HG03558 (cell line): ENCODE data around the gene PTPRJ.

Source experiments
- ATAC-seq: cut with Tn5 transposase; IDR thresholded peaks from one replicate; pipeline ENCODE4 v1.9.1; 2021; ENCODE audit warnings: moderate number of reproducible peaks; ENCODE audit not compliant: unreplicated experiment; ENCODE audit errors: extremely low read depth

Gene PTPRJ

GRCh38 chr11:47967577-47968525 is 12.5 kb upstream of the PTPRJ start:
- no peak for ATAC-seq

DNA sequence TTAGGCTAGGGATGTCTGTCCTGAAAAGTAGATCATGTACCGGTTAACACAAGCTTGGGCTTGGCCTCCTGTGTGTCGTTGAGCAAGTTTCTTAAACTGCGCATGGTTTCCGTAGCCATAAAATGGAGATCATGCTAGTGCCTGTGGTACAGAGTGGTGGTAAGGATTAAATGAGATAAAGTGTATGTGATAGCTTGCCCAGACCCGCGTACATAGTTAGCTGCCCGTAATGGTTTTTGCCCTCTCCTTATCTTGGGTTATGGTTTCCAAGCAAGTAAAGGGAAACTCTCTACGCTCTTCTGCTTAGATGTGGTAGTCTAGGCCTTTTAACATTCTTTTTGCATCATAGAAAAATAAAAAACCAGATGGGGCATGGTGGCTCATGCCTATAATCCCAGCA is 11.0 kb upstream of the PTPRJ start:
- ATAC-seq = no peak

GRCh38 chr11:47971501-47971900 is 8.9 kb upstream of the PTPRJ start:
- ATAC-seq = no peak

GRCh38 chr11:47973173-47973572 is 7.2 kb upstream of the PTPRJ start:
- no peak for ATAC-seq

- no peak for ATAC-seq
These were observed 3.4 kb upstream of the PTPRJ start for GRCh38 chr11:47976931-47977330.

GRCh38 chr11:47977623-47978022 is 2.7 kb upstream of the PTPRJ start:
- ATAC-seq = no peak

DNA sequence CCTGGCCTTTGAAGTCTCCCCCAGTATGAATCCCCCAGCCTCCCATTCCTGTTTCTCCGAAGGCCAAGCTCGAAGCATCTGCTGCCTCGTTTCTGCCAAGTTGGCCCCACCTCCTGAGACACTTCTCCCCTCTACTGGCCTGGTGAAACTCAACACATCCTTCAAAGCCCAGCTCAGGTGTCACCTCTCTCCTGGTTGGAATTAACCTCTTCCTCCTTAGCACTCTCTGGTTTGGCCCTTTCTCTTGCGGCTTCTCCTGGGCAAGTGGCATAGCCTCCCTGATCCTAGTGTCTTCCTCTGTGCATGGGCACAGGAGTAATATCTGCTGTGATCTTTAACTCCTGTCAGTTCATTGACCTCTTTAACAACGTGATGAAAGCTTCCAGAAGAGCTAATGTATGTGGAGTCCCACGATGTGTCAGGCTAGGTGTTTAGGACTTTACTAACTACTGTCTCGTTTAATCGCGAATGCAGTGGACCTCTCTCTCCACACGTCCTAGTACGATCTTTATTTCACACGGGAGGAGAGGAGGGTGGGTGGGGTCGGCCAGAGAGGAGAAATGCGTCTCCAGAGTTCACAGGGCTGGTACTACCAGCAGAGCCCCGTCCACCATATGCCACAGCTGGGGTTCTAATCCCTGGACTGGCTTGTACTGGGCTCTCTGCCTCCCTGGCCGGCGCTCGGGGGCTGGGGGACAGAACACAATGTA is 826 bp upstream of the PTPRJ start:
- ATAC-seq = no peak

DNA sequence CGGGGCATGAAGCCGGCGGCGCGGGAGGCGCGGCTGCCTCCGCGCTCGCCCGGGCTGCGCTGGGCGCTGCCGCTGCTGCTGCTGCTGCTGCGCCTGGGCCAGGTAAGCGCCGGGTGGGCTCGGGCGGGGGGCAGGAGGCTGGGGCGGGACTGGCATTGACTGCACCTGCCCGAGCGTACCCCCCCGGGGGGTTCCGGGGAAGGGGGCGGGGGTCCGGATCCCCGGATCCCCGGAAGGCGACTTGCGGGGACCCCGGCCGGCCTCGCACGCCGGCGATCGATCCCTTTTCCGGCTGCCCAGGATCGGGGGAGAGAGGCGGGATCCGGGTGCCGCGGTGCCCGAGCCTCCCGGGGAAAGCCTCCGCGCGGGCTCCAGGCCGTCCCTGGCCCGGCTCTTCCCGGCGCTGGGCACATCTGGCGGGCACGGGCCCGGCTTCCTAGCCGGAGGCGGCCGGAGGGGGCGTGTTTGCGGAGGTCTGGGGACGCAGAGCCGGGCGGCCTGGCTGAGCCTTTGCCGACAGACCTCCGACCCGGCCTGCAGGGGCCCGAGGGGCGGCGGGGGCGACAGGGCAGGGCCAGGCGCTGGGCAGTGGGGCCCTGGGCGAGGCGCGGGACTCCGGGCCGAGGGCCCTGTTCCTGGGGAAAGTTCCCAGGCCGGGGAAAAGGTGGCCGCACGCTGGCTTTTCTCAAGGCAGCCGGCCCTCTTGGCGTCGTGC is 705 bp downstream of the PTPRJ start:
- ATAC-seq = peak; percentile 34

GRCh38 chr11:47981667-47982404 is 1.5 kb downstream of the PTPRJ start:
- ATAC-seq = no peak

DNA sequence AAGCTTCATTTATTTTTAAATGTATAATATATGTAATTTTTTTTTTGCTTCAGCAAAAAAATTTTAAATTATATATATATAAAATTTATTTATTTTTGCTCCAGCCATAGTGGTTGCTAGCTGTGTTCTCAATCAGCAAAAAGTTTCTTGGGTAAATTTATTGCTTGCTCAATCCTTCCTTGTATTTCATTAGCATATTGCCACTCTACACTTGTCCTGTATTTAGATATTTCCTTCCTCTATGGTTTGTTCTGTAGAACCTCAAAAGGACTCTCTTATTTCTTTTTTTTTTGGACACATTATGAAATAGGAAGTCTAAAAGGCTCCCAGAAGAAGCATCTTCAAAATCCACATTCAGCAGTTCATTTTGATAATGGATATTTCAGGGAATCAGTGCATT is 2.3 kb downstream of the PTPRJ start:
- ATAC-seq = no peak

DNA sequence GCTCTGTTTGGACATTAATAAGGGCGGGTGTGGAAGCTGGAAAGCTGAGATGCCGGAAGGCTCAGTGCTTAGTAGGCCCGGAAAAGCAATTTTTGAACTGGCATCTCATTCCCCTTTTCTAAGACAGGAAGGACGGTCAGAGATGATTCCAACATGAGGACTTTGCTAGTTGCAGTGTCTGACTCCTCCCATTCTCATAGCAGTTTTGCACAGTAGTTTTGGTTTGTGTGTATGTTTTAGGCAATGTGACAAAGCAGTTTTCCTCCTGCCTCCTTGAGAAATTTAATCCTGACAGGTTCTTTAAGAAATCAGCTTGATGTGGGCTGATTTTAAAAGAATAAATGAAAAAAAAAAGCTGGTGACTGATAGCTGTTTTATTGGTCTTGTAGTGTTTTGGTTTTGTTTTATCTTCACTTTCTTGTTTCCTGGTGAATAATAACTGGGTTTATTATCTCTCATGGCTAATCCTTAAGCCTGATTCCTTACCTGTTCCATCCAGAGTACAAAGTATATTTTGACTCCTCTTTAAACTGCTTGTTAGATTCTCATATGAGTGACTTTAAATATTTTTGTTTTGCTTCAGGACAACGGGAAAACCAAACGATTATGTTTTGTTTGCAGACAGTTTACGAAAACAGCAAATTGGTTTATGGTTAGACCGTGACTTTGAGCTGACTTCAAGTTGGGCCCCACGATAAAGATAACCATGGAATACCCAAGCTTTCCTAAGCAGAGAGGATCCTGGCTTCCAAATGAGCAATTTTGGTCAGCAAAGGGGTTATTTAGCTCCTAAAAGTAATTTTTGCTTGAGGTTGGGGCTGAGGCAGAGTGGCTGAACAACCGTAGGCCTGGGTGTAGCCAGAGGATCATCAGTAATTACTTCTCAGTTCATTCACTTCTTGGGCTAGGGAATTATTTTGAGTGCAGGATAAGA is 3.4 kb downstream of the PTPRJ start:
- ATAC-seq = no peak

- ATAC-seq = no peak
These were observed 5.9 kb downstream of the PTPRJ start for GRCh38 chr11:47986219-47986618.

GRCh38 chr11:47986742-47987141 is 6.4 kb downstream of the PTPRJ start:
- ATAC-seq = no peak

- no peak for ATAC-seq
These were observed 7.0 kb downstream of the PTPRJ start for GRCh38 chr11:47987310-47987709.

DNA sequence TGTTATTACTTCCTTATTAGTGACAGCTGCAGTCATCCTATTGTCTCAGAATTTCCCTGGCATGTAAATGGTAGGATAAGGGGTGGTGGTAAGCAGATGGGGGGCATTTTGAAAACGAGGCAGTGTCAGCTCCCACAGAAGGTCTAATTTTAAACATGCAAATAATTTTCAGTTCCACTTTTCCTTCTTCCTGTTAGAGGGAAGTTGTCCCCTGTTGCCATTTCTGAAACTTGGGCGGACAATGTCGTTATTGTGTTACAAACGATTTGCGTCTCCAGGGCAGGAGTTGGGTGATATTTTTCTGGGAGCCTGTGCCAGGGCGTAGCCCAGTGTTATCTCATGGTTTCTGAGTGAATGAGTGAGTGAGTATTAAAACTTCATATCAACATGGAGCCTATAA is 7.4 kb downstream of the PTPRJ start:
- no peak for ATAC-seq

GRCh38 chr11:47989779-47990178 is 9.4 kb downstream of the PTPRJ start:
- no peak for ATAC-seq

DNA sequence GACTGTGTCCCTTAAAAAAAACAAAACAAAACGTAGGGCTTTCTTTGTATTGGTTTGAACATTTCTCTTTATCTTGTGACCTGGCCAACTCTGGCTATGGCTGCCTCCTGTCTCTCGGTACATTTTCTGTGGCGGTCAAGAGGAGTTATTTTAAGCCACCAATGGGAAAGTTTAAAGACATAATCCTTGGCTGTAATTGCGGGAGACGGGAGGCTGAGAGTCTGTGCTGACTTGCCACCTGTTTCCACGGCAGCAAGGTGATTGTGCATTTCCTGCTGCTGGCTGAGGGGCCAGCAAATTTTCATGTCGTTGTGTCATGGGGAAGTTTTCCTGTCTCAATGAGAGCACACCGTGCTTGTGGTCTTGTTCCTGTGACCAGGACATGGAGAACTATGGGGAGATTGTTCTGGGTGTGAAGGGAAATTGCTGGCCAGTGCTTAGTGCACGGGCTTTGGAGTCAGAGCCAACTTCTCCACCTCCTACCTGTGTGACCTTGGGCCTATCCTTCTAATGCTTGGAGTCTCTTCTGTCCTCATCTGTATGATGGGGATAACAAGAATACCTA is 11.0 kb downstream of the PTPRJ start:
- ATAC-seq = no peak

GRCh38 chr11:47991894-47992293 is 11.5 kb downstream of the PTPRJ start:
- ATAC-seq = no peak
